GM19025 (cell line): ENCODE measurements around the gene GRM4.
"Not testable (repeated sequence)": the region's sequence is repeated elsewhere in the genome, so short reads cannot be mapped to it uniquely, and the experiment has no call there.

Experiments used
- ATAC-seq: cut with Tn5 transposase; IDR thresholded peaks from one replicate; pipeline ENCODE4 v1.9.1; 2021; ENCODE audit warnings: mild to moderate bottlenecking, low read depth, moderate library complexity; ENCODE audit not compliant: unreplicated experiment

GRM4 gene

DNA sequence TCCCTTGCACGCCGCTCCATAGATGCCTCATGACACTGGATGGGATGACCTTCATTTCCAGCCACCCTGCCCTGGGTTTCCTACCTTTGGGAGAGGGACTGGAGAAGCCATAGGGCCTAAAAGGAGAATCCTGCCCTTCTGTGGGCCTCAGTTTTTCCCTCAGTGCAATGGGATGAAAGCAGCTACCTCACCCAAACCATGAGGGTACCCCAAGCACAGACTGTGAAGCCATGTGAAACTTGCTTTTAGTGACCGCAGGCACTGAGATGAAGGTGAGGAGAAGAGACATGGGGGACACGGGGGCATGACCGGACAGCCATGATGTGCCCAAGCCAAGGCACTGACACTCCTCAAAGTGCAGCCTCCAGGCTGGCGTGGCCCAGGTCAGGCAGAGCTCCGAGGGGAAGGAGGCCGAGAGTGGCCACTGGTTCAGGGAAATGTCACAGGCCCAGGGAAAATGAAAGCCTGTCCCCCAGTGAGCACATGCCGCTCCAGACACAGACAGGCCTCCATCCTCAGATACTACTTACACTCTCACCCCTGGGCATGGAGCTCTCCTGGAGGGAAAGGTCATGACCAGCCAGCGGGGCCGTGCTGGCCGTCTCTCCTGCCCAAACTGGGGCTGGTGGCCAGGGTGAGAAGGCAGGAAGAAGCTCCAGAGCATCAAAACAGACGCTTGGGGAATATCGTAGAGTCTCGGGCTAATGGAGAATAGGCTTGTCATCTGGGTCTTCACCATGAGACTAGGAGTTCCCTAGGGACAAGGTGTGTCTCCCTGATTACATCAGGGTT is 116.2 kb downstream of the GRM4 start:
- no peak for ATAC-seq

DNA sequence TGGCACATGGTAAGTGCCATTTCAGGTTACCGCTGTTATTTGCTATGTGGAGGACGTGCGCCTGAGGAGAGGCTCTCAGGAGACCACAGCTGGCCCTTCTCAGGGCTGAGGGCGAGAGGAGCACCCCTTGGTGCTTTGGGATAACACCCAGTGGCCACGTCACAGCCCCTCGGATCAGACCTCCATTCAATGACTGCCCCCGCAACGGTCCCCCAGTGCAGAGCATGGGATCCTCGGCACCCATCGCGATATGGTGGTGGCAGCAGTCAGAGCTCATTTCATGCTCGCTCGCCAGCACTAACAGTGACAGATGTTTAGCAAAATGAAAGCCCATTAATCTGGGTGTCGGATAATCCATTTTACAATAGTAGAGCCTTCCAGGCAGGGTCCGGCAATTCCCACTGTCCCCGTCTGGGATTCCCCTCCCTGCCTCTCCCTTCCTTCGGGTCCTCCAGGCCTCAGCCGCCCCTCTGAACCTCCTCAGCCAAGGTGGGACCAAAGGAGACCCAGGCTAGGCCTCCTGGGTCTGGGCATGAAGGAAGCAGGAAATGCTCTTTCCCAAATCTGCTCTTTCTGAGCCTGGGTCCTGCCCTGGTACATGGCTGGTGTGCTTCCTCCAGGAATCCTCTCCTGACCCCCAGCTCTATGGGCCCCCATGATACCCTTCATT is 117.1 kb downstream of the GRM4 start:
- ATAC-seq = no peak

DNA sequence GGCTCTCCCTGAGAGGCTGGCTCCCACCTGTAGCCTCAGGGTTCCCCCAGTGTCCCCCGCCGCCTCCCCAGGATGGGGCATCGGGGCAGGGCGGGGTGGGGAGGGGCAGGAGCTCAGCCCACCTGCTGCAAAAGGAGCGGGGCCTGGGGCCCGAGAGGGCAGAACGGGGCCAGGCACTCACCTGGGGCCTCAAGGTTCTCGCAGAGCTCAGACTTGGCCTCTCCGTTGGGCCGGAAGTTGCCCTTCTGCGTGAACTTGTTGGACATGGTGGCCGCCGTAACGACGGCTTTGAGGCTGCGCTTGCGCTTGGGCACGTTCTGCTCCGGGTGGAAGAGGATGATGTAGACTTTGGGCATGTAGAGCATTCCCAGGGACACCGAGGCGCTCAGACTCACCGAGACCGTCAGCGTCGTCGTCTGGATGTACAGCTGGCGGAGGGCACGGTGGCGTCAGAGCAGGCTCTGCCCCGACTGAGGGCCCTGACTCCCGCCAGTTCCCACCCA is 117.9 kb downstream of the GRM4 start:
- ATAC-seq = no peak

DNA sequence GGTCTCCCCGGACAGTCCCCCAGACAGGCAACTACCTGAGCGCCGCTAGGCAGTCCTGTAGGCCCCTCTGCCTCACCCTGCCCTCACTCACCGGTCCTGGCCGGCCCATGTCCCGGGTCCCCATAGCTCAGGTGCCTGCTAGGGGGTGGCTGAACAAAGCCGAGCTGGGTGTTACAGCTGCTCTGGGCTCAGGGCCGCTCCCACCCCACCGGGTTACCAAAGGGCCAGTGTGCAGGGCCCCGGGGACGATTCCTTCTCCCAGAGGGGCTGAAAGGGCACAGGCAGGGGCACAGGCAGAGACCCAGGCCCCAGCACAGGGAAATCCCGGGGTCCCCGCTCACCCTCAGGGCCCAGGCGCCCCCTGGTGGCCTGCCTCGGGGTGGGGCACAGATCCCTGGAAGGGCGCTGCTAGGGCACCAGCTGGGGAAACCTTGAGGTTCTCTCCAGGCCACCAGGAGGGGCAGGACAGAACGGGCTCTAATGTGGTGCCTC is 118.4 kb downstream of the GRM4 start:
- no peak for ATAC-seq

DNA sequence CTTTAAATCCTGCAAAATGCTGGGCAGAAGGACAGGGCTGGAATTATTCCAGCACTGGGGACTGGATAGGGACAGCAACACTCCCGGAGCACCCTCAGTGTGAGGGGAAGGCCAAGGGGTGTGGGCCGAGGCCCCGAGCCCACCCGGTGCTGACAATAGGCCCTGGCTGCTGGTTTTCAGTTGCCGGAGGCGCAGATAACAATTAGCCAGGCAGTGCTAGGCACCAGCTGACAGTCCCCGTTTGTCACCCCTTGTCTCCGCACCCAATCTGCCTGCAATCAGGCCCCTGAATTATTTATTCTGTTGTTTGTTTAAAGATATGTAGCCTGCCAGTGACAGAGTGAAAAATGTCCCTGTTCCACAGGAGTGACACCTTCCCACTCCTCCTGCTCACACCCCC is 120.0 kb downstream of the GRM4 start:
- no peak for ATAC-seq

DNA sequence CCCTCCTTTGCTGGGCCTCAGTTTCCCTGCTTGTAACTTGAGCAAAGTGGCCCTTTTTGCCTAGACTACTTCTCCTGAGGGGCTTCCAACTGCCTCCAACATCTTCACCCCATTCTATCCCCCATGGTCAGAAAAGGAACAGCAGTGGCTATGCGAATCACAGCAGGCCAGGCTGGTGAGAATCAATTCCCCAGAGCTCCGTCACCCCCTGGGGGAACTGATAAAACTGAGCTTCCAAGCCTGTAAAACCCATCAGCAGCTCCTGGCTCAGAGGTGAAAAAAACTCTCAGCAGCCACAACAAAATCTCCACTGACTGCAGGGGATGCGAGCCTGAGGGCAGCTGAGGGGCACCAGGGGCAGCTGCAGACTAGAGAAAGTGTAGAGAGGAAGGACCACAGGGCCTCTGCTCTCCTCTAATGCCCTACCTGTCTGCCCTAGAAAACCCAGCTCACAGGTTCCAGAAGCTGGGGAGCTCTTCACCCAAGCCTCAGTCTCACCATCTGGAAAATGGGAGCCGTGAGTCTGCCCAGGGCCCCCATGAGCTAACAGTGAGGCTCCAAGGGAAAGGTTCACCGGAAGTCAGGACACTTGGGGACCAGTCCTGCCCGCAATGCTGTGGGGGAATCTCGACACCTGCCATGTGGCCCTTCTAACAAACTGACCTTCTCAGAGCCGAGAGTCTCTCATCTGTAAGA is 120.6 kb downstream of the GRM4 start:
- no peak for ATAC-seq

DNA sequence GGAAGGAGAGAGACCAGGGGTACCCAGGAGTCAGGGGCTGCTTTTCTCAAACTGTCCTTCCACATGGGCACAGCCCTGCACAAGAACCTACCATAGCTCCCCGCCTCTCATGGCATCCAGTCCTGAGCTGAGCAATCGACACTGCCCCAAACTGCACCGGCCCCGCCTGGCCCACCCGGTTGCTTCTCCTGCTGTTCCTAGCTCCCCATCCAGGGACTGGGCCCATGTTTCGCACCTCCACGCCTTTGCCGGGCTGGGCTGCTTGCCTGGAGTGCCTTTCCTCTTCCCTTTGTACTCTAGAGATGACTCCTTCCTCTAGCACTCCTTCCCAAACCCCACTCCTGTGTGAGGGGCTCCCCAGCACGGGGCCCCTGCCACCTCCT is 123.0 kb downstream of the GRM4 start:
- no peak for ATAC-seq

DNA sequence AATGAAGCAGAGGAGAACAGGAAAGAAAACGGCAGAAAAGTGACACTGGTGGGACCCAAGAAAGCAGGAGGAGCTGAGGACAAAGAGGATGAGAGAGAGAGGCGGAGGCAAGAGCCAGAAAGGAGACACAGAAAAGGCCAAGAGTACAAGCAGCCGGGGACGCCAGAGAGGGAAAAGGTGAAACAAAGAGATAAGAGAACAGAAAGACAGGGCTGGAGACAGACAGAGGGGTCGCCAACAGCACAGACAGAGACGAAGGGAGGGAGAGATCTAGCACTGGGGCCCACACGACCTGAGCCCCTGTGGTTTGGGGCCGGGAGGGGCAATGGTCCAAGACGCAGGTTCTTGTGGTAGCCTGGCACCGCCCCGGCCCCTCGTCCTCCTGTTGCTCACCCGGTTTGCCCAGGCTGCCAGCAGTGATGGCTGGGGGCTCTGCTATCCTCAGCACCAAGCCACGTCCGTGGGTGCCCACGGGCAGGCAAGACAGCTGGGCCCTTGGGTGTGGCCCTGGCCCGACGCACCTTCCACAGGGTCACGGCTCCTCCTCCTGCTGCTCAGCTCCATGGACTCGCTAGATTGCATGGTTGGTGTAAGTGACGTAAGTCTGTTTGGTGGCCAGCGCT is 123.5 kb downstream of the GRM4 start:
- ATAC-seq = no peak

DNA sequence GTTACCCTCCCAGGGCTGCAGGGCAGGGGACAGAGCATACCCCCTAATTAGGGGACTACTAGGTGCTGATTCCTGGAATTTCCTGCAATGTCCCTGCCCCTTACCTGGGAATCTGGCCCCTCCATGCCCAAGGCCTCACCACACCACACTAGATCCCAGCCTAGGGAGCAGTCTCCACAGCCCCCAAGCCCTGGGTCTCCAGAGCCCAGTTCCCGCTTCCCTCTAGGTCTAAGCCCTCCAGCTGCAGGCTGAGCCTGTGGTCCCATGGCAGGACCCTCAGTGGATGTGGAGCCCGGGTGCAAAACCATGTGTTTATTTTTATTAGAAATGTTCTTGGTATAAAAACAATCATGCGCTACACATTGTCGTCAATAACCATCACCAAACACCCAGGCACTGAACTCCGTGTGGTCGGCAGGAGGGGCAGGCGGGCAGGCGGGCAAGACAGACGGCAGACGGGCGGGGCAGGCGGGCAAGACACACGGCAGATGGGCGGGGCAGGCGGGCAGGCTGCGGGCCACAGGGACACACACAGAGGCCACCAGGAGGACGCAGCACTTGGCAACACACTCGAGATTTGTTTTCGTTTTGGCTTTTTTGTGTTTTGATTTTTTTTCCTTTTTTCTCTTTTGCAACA is 124.2 kb downstream of the GRM4 start:
- ATAC-seq = no peak

DNA sequence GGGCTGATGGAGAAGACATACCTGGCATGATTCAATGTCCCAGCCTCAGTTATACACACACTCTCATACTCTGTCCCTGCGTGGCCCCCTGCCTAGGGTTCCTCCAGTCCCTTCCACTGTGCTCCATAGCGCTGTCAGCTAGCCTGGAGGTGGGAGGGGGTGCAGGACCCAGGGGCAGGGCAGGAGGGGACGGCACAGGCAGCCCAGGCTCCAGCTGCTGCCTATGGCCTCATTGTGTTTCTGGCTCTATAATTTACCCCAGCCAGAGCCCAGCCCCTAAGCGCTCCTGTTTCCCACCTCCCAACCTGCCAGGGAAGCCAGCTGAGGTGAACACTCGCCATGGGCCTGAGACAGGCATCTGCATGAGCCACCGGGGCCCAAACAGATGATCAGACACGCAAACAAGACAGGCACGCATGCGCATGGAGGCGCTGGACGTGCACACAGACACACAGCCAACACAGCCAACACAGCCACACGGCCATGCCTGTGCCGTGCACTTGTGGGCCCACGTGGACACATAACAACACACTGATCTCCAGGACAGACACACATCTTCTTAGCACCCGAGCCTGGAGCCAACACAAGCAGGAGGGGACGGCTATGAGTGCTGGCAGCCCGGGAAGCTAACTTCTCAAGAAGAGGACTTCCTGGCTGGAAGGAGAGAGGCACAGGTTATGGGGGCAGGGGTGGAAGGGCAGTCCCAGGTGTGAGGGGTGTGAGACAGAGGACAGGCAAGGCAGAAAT is 124.9 kb downstream of the GRM4 start:
- no peak for ATAC-seq

DNA sequence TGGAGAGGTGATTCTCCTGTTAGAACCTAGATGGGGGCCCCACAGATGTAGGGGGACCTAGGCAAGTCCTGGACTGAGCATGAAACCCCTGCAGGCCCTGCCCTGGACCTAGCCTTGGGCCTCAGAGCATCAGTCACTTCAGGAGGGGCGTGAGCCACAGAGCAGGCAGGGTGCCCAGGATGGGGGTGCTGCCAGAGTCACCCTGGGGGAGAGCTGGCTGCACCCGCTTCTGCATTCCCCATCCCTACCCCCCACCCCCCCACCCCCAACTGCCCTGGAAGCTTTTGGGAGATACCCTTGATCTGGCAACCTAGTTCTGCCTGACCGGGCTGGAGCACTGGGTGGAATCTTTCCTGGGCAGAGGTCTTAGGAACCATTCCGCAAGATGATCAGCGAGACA is 125.6 kb downstream of the GRM4 start:
- no peak for ATAC-seq

DNA sequence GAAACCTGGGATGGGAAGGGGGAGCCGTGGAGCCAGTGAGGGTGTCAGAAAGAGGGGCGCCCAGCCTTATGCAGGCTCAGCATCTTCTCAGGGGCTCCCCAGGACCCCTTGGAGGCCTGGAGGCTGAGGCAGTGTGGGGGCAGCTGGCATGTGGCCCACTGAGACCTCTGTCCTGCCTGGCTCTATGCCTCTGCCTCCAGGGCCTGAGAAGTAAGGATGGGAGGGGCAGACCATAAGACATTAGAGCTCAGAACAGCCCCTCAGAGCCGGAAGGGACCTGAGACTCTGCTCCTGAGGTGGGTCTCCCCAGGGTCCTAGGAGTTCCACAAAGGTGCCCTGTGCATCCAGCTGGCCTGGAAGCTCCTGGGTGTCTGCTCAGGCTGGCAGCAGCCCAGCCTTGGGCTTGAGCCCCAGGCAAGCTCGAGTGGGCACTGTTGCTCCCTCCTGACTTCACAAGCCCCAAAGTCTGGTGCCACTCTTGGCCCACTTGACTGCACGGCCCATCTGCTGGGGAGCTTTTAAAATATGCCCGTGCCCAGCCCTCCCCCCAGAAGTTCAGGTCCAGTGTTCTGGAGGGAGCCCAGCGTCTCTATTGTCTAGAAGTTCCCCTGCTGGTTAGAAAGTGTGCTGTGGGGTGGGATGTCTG is 126.8 kb downstream of the GRM4 start:
- ATAC-seq = no peak

DNA sequence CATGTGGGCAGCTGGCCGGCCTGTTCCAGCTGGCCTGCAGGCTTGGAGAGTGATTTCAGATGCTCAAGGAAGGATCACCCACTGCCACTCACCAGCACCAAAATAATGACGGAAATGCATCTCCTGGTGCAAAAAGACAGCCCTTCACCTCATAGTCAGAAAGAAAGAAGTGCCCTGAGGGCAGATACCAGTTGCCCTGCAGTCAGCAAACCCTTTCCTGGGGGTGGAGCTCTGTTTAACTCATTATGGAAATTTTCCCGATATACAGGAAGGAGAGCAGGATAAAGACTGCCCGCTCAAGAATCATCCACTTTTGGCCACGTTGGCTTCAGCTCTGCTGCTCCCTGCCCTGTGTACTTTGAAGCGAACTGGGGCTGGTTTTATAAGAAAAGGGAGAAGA is 127.9 kb downstream of the GRM4 start:
- ATAC-seq = no peak

DNA sequence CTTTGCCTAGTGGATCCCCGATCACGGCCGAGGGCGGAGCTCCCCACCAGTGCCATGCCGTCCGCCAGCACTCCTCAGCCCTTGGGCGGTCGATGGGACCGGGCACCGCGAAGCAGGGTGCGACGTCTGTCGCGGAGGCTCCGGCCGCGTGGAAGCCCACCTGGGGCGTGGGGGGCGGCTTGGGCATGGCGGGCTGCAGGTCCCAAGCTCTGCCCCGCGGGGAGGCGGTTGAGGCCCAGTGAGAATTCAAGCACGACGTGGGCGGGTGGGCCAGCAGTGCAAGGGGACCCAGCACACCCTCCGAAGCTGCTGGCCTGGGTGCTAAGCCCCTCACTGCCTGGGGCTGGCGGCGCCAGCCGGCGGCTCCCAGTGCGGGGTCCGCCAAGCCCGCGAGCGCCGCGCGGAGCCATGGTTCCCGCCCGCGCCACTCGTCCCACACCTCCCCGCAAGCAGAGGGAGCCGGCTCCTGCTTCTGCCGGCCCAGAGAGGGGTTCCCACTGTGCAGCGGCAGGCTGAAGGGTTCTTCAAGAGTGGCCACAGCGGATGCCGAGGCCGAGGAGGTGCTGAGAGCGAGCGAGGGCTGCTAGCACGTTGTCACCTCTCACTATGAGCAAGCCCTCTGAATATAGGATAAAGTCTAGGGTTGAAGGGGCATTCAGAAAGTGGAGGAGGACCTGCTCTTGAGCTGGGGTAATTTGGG is 128.6 kb downstream of the GRM4 start:
- ATAC-seq = no peak

DNA sequence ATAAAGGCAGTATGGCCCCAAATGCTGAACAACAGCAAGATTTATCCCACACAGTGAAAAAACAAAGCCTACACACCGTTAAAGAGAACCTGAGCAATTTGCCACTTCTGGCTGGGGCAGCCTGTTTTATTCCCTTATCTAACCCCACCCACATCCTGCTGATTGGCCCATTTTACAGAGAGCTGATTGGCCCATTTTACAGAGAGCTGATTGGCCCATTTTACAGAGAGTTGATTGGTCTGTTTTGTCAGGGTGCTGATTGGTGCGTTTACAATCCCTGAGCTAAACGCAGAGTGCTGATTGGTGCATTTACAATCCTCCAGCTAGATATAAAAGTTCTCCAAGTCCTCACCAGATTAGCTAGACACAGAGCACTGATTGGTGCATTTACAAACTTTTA is 129.3 kb downstream of the GRM4 start:
- not testable (repeated sequence) for ATAC-seq

DNA sequence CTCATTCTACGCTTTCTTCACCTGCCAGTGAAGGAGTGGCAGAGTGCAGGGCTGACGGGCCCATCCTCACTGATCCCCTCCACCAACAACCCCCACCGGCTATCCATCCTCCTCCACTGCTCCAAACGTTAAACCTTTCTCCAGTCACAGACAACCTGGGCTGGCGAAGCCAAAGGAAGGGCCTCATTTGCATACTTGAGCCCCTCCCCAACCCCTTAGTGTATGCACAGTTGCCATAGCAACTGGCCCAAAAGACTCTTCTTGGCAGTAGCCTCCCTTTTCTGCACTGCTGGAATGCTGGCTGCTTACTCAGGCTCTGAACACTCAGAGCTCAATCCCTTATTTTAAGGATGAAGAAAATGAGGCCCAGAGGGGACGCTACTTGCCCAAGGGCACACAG is 130.3 kb downstream of the GRM4 start:
- no peak for ATAC-seq

DNA sequence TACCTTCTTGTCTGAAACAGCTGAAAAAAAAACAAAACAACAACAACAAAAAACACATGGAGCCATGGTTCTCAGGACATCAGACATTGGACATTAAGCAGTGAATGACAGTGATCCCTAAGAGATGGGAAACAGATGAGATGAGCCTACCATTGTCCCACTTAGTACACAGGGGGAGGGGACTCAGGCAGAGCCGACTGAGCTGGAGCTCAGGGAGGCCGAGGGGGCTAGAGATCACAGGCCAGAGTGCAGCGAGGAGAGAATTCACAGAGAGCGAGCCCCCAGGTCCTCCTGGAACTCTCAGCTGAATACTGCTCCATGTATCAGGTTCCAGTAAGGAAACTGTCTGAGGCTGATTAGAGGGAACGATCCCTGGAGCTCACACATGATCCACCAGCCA is 134.6 kb downstream of the GRM4 start:
- ATAC-seq = no peak

DNA sequence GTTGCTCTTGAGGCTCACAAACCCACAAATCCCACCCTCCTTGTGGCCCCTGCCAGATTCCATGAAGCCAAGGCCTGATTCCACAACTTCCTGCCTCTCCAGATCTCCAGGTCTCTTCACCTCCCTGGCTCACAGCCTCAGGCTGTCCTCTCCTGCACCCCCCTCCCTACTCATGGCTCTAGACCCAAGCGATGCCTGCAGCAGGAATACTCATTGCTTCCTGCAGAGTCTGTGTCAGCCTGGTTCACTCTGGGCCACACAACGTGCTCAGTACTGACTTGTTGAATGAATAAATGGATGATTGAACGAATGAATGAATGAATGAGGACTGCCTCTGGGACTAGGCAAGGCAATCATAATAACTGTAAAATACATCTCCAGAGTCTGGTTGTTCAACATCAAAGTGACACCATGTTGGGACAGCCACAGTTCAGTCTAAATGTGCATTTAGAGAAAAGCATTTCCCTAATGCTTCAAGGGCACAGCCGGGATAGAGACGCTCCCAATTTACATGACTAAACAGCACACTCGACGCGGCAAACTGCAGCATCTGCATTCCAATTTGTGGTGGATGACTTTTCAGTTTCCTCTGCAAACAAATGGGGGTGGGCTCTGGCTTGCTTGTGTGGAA is 139.9 kb downstream of the GRM4 start:
- no peak for ATAC-seq
